ENCODE measurements around the gene SERPINB6. TPM values are rescaled to one million over a fixed set of nuclear protein-coding genes. Genes with fewer than 3 reads are reported as not detected.
A peak's percentile ranks its signal among the peaks of the same experiment; 100 is the strongest.
"Not testable (repeated sequence)": the region's sequence is repeated elsewhere in the genome, so short reads cannot be mapped to it uniquely, and the experiment has no call there.

SERPINB6 gene
- total RNA-seq, 1 donor from 2014 or later = 122 TPM

DNA sequence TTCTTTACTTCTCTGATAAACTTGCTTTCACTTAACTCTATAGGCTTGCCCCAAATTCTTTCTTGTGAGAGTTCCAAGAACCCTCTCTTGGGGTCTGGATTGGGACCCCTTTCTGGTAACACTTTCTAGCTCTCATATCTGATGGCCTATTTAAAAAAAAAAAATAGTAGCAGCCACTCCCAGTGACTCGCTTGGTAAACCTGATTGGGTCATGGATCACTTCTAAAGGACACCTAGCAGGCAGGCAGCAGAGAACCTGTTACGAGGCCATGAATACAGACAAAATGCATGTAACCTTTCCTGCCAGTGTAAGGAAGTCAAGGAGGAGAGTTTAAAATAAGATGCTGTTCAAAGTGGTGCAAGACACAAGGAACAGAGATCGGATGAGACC is 9.1 kb upstream of the SERPINB6 start:
- ATAC-seq (no peak), DNase-seq (ENCODE audit: low spot score) (no peak)
- intact Hi-C loops (cut with DNase I) = no loop called here

DNA sequence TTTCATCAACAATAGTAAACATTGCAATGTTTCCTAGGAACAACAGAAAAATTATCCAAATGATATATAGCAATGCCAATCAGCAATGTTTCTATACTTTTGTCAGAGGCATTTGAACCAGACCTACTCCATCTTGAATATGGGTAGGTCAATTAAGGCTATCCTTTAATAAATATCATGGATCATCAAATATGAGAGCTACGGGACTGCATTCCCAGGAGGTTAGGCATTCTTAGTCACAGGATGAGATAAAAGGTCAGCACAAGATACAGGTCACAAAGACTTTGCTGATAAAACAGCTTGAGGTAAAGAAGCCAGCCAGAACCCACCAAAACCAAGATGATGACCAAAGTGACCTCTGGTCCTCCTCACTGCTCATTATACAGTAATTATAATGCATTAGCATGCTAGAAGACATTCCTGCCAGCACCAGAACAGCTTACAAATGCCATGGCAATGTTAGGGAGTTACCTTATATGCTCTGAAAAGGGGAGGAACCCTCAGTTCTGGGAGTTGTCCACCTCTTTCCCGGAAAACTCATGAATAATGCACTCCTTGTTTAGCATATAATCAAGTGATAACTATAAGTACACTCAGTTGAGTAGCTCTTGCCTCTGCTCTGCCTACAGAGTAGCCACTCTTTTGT is 8.6 kb upstream of the SERPINB6 start:
- ATAC-seq (no peak), DNase-seq (ENCODE audit: low spot score) (no peak)
- intact Hi-C loops (cut with DNase I) = no loop called here

- ATAC-seq (no peak), DNase-seq (ENCODE audit: low spot score) (no peak)
- intact Hi-C loops (cut with DNase I) = no loop called here
These were observed 7.6 kb upstream of the SERPINB6 start for GRCh38 chr6:2978923-2979322.

DNA sequence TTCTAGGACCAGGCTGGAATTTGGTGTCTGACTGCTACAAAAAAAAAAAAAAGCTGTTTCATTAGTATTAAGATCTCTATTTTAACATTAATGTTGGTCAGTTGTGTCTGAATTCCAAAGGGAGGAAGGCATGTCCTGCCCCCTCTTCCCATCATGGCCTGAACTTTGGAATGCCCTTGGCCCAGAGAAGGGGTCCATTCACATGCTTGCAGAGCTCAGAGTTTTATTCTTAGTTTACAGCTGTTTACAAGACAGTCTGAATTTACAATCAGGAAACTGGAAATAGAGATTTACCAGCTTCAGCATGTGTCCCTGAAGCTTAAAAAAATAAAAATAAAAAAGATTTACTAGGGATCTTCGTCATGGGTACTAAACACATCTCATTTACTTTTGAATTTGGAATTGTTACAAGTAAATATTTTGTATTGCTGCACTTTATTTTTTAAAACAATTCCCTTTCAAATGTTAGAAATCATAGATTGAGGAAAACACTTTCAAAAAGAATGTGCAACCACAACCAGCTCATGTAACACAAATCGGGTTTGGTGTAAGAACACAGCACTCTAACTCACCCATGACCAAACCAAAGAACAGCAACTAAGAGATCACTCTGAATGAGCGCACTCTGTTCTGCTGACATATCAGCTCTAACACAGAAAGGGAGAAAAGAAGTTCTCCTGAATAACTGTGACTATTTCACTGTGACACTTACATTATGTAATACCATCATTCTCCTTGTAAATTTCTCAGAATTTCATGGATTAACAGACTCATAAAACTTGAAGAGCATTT is 6.6 kb upstream of the SERPINB6 start:
- ATAC-seq = no peak
- intact Hi-C loops (cut with DNase I) = no loop called here
- no peak for DNase-seq (ENCODE audit: low spot score)

DNA sequence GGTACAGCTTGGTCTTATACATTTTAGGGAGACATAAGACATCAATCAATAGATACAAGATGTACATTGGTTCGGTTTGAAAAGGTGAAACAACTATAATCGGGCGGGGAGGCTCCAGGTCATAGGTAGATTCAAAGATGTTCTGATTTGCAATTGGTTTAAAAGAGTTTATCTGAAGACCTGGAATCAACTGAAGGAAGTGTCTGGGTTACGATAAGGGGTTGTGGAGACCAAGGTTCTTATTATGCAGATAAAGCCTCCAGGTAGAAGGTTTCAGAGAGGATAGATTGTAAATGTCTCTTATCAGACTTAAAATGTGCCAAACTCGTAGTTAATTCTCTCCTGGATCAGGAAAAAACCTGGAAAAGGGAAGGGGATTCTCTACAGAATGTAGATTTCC is 5.9 kb upstream of the SERPINB6 start:
- ATAC-seq (no peak), DNase-seq (ENCODE audit: low spot score) (no peak)
- intact Hi-C loops (cut with DNase I) = no loop called here

- ATAC-seq (no peak), DNase-seq (ENCODE audit: low spot score) (no peak)
- intact Hi-C loops (cut with DNase I) = no loop called here
These were observed 5.3 kb upstream of the SERPINB6 start for GRCh38 chr6:2976571-2977085.

GRCh38 chr6:2976060-2976459 is 4.7 kb upstream of the SERPINB6 start:
- ATAC-seq (no peak), DNase-seq (ENCODE audit: low spot score) (no peak)
- intact Hi-C loops (cut with DNase I) = no loop called here

DNA sequence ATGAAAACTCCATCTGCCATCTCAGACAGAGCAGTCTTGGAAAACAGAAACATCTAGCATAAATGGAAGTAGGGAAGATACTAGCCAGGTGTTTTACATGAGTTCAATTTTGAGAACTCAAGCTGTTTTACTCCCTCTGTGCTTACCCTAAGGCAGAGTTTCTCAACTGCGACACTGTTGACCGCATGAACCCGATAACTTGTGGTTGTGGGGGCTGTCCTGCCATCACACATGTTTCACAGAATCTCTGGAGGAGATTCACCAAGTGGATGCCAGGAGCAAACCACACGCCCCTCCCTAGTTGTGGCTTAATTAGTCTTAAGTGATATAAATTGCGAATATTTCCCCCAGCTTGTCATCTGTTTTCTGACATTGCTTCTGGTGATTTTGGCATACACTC is 2.3 kb upstream of the SERPINB6 start:
- ATAC-seq (no peak), DNase-seq (ENCODE audit: low spot score) (no peak)
- intact Hi-C loops (cut with DNase I) = no loop called here

DNA sequence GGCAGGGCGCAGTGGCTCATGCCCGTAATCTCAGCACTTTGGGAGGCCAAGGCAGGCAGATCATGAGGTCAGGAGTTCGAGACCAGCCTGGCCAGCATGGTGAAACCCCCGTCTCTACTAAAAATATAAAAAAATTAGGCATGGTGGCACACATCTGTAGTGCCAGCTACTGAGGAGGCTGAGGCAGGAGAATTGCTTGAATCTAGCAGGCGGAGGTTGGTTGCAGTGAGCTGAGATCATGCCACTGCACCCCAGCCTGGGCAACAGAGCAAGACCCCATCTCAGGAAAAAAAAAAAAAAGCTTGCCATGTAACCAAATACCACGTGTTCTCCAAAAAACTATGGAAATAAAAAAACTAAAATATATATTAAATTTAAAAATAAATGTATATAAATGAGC is 1.8 kb upstream of the SERPINB6 start:
- intact Hi-C loops (cut with DNase I); DNase-seq (ENCODE audit: low spot score); ATAC-seq: not testable (repeated sequence)

- ATAC-seq; DNase-seq (ENCODE audit: low spot score); intact Hi-C loops (cut with DNase I): not testable (repeated sequence)
These were observed 1.3 kb upstream of the SERPINB6 start for GRCh38 chr6:2972685-2973084.

- intact Hi-C loops (cut with DNase I); ATAC-seq; DNase-seq (ENCODE audit: low spot score): not testable (repeated sequence)
These were observed 786 bp upstream of the SERPINB6 start for GRCh38 chr6:2972219-2972487.

DNA sequence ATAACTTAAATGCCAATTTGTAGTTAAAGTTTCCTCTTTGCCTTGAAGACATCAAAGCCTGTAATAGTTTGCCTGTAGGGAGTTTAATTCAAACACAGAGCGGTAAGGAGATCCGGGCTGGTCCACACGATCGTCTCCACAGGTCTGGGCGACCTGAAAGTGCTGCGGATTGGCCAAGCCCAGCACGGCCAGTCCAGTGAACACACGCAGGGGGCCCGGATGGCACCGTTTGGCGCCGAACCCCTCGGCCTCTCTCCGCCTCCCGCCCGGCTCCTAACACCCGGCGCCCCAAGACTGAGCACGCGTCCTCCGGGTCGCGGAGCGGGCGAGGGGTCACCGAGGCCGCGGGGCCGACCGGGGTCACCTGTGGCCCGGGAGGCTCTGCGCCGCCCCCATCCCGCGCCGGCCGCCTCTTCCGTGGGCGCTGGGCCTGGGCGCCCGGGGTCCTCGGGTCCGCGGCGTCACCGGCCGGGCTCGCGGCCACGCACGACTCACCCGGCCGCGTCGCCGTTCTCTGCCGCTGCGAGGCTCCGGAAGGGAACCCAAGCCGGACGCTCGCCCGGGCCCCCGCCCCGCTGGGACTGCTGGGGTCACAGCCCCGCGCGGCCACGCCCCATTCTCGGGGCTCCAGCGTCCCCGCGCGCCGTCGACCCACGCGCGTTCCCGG is 481 bp downstream of the SERPINB6 start:
- intact Hi-C loops (cut with DNase I) = no loop called here
- ATAC-seq (peak; percentile 73), DNase-seq (ENCODE audit: low spot score) (peak; percentile 86)

GRCh38 chr6:2970034-2970685 is 1.2 kb downstream of the SERPINB6 start:
- intact Hi-C loops (cut with DNase I) = no loop called here
- ATAC-seq (no peak), DNase-seq (ENCODE audit: low spot score) (no peak)

DNA sequence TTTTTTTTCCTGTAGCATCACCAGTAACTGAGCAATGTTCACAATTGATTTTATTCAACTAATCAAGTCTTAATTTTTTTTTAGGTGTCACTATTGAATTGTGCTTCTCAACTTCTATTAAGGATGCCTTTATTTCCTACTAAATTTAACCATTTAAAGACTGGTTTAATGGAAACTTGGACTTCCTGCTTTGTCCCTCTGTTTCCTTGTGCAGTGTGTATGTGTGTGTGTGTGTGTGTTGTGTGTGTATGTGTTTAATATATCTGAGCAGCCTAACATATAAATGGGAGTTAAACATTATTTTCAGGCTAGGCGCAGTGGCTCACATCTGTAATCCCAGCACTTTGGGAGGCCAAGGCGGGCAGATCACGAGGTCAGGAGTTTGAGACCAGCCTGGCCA is 1.8 kb downstream of the SERPINB6 start:
- ATAC-seq (no peak), DNase-seq (ENCODE audit: low spot score) (no peak)
- intact Hi-C loops (cut with DNase I) = no loop called here

GRCh38 chr6:2968600-2969135 is 2.7 kb downstream of the SERPINB6 start:
- intact Hi-C loops (cut with DNase I) = no loop called here
- ATAC-seq (no peak), DNase-seq (ENCODE audit: low spot score) (no peak)

DNA sequence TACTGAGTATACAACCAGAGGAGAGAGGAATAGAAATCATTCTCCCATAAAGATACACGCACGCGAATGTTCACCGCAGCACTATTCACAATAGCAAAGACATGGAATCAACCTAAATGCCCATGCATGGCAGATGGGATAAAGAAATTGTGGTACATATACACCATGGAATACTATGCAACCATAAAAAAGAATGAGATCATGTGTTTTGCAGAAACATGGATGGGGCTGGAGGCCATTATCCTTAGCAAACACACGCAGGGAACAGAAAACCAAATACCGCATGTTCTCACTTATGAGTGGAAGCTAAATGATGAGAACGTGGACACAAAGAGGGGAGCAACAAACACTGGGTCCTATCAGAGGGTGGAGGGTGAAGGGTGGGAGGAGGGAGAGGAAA is 3.4 kb downstream of the SERPINB6 start:
- ATAC-seq (no peak), DNase-seq (ENCODE audit: low spot score) (no peak)
- intact Hi-C loops (cut with DNase I) = no loop called here

DNA sequence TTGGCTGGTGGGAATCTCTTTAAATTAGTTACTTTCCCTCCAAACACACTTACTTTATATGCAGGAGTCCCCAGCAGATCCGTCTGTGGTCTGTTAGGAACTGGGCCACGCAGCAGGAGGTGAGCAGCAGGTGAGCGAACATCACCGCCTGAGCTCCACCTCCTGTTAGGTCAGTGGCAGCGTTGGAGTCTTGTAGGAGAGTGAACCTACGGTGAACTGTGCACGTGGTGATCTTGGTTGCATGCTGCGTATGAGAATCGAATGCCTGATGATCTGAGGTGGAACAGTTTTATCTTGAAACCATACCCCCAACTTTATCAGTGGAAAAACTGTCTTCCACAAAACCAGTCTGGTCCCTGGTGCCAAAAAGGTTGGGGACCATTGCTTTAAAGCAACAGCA is 5.0 kb downstream of the SERPINB6 start:
- no peak for ATAC-seq
- intact Hi-C loops (cut with DNase I) = no loop called here
- DNase-seq (ENCODE audit: low spot score) = no peak

DNA sequence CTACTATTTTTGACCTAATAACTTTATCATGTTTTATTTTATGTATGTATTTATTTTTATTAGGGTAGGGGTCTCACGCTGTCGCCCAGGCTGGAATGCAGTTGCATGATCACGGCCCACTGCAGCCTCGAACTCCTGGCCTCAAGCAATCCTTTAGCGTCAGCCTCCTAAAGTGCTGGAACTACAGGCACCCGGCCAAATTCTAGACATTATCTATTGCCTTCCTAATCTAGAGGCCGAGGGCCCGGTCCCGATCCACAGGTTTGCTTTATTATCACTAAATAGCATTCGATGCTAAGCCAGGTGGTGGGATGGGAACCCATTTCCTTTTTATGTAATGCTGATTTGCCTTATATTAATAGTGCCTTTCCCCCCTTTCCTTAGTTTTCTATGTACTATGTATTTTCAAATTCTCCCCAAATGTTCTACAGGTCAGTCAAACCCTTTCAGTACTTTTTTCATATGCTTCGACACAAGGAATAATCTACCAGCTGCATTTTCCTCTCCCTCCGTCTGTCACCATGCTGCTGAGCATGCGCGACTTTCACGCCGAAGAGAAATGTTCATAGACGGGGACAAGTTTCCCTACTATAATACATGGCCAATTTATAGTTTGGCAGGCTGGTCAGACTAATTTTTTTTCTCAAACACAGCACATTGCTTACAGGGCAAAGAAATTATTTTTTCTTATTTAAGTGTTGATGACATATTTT is 6.4 kb downstream of the SERPINB6 start:
- no peak for DNase-seq (ENCODE audit: low spot score)
- intact Hi-C loops (cut with DNase I) = no loop called here
- no peak for ATAC-seq

GRCh38 chr6:2963756-2964155 is 7.6 kb downstream of the SERPINB6 start:
- DNase-seq (ENCODE audit: low spot score) = no peak
- ATAC-seq = no peak
- intact Hi-C loops (cut with DNase I) = no loop called here

Measured in sciatic nerve (tissue), 2 donors.